ENCODE measurements around the gene PLA2G4E.

The PLA2G4E gene

GRCh38 chr15:42002333-42002732 lies 18.5 kb downstream of the PLA2G4E start:
- TF ChIP-seq CTCF (IDR thresholded peaks at IDR 0.05; ENCODE audit: low read depth, low read length) = no peak

GRCh38 chr15:42001236-42001635 lies 19.6 kb downstream of the PLA2G4E start:
- in situ Hi-C loops (cut with HindIII; ENCODE audit: low sequenced_read_pairs) = no loop called here
- H3K4me3 ChIP-seq (ENCODE audit: low read depth, low read length) = no peak overlapping the region
- TF ChIP-seq CTCF (IDR thresholded peaks at IDR 0.05; ENCODE audit: low read depth, low read length) = no peak
- DNase-seq (ENCODE audit: low read depth, low spot score) = no peak

More at GRCh38 chr15:42002333-42002732, 18.5 kb downstream of the PLA2G4E start:
- DNase-seq (ENCODE audit: low read depth, low spot score) = no peak
- in situ Hi-C loops (cut with HindIII; ENCODE audit: low sequenced_read_pairs) = no loop called here
- no peak overlapping the region for H3K4me3 ChIP-seq (ENCODE audit: low read depth, low read length)

GRCh38 chr15:41999290-42000285 lies 21.3 kb downstream of the PLA2G4E start:
- in situ Hi-C loops (cut with HindIII; ENCODE audit: low sequenced_read_pairs) = no loop called here
- TF ChIP-seq CTCF (IDR thresholded peaks at IDR 0.05; ENCODE audit: low read depth, low read length) = no peak
- H3K4me3 ChIP-seq (ENCODE audit: low read depth, low read length) = no peak overlapping the region
- DNase-seq (ENCODE audit: low read depth, low spot score) = no peak

- TF ChIP-seq CTCF (IDR thresholded peaks at IDR 0.05; ENCODE audit: low read depth, low read length) = no peak
- no peak for DNase-seq (ENCODE audit: low read depth, low spot score)
- H3K4me3 ChIP-seq (ENCODE audit: low read depth, low read length) = no peak overlapping the region
- in situ Hi-C loops (cut with HindIII; ENCODE audit: low sequenced_read_pairs) = no loop called here
Observed at GRCh38 chr15:41997845-41998244, 23.0 kb downstream of the PLA2G4E start.

GRCh38 chr15:41996921-41997592 lies 23.8 kb downstream of the PLA2G4E start:
- no peak for TF ChIP-seq CTCF (IDR thresholded peaks at IDR 0.05; ENCODE audit: low read depth, low read length)
- in situ Hi-C loops (cut with HindIII; ENCODE audit: low sequenced_read_pairs) = no loop called here
- DNase-seq (ENCODE audit: low read depth, low spot score) = no peak
- H3K4me3 ChIP-seq (ENCODE audit: low read depth, low read length) = no peak overlapping the region

GRCh38 chr15:41996376-41996775 lies 24.5 kb downstream of the PLA2G4E start:
- no peak for DNase-seq (ENCODE audit: low read depth, low spot score)
- no peak overlapping the region for H3K4me3 ChIP-seq (ENCODE audit: low read depth, low read length)
- in situ Hi-C loops (cut with HindIII; ENCODE audit: low sequenced_read_pairs) = no loop called here
- TF ChIP-seq CTCF (IDR thresholded peaks at IDR 0.05; ENCODE audit: low read depth, low read length) = no peak
